Breast epithelium (tissue), 4 donors: ENCODE data around the gene HOXC5. TPM values are rescaled to one million over a fixed set of nuclear protein-coding genes. Genes with fewer than 3 reads are reported as not detected.

Source experiments
- DNase-seq, 2 donors: peaks; one replicate each; pipeline ENCODE4 v3.0.0-alpha.2; 2019; ENCODE audit warnings: low spot score in 2 of 2
- H3K27ac ChIP-seq, 2 donors: fragments of 200-600 bp; sonication (generic) in 1 of 2; one replicate each; pipeline ENCODE4 v1.5.1; 2016 to 2019; ENCODE audit warnings: mild to moderate bottlenecking in 1 of 2
- H3K27me3 ChIP-seq, 2 donors: fragments of 200-600 bp; sonication (generic) in 1 of 2; one replicate each; pipeline versions ENCODE4 v1.5.1 to v1.6.0; 2017 to 2019; ENCODE audit warnings: control low read depth in 1 of 2, mild to moderate bottlenecking in 1 of 2
- H3K36me3 ChIP-seq: fragments of 200-600 bp; one replicate; pipeline ENCODE4 v1.5.1; 2019
- H3K4me1 ChIP-seq, 2 donors: fragments of 200-600 bp; sonication (generic); one replicate each; pipeline ENCODE4 v1.5.1; 2016 to 2019; ENCODE audit warnings: control low read depth in 1 of 2
- H3K4me3 ChIP-seq, 3 donors: fragments of 200-600 bp; sonication (generic); 1 replicate in 2 of 3; 2 replicates in 1 of 3; pipeline ENCODE4 v1.5.1; 2016 to 2019; ENCODE audit warnings: mild to moderate bottlenecking in 3 of 3, moderate library complexity in 2 of 3
- H3K9me3 ChIP-seq, 2 donors: fragments of 200-600 bp; sonication (generic) in 1 of 2; one replicate each; pipeline ENCODE4 v1.5.1; 2016 to 2019; ENCODE audit warnings: control low read depth in 1 of 2
- POLR2A ChIP-seq: fragments of 450-650 bp; IDR thresholded peaks from one replicate; pipeline ENCODE4 v1.6.1; 2016; ENCODE audit warnings: antibody characterized with exemption, mild to moderate bottlenecking, moderate library complexity
- POLR2AphosphoS5 ChIP-seq, 3 donors: sonication (generic); formaldehyde crosslinking; IDR thresholded peaks; one replicate each; pipeline ENCODE4 v1.6.1; 2017; ENCODE audit warnings: antibody characterized with exemption in 3 of 3
- intact Hi-C: fragments of 100-400 bp; cut with DNase I; formaldehyde crosslinking; loops from one replicate; pipeline ENCODE4 v1.15.1; 2023; ENCODE audit warnings: low total_unique reads
- total RNA-seq, 3 donors: library from RNA; depleted of rRNA; stranded (reverse); fragments of >200 nt; gene quantifications; one replicate each; pipeline ENCODE4 v1.1.0, GENCODE V29; 2016
- TF ChIP-seq, protein P1 (sequence below), 3 donors: fragments of 450-650 bp; IDR thresholded peaks; one replicate each; pipeline ENCODE4 v1.5.1; 2016 to 2017; ENCODE audit warnings: antibody characterized with exemption in 3 of 3, mild to moderate bottlenecking in 3 of 3, moderate library complexity in 3 of 3

Gene HOXC5
- total RNA-seq, 3 donors from 2014 or later = 0.73 to 0.98 (median 0.96) TPM

GRCh38 chr12:54007538-54008259 lies 25.2 kb upstream of the HOXC5 start:
- intact Hi-C loops = loop anchor here (10.0 kb wide), 2 partner anchors 197 to 1957 kb away; partner anchors contain the start of genes CDK2 and PMEL
- no peak for DNase-seq
- Histone ChIP-seq H3K4me1 (peaks cover 0 to 7% of the 10 kb centered on the region in 2 donors), H3K9me3 (no peaks in the 10 kb centered on the region), H3K36me3 (no peaks in the 10 kb centered on the region), H3K27ac (peak overlapping the region in 1 of 2 donors; percentile 36), H3K27me3 (peaks cover 0 to 3% of the 10 kb centered on the region in 2 donors), H3K4me3 (no peak overlapping the region)
- TF ChIP-seq, protein P1, sequence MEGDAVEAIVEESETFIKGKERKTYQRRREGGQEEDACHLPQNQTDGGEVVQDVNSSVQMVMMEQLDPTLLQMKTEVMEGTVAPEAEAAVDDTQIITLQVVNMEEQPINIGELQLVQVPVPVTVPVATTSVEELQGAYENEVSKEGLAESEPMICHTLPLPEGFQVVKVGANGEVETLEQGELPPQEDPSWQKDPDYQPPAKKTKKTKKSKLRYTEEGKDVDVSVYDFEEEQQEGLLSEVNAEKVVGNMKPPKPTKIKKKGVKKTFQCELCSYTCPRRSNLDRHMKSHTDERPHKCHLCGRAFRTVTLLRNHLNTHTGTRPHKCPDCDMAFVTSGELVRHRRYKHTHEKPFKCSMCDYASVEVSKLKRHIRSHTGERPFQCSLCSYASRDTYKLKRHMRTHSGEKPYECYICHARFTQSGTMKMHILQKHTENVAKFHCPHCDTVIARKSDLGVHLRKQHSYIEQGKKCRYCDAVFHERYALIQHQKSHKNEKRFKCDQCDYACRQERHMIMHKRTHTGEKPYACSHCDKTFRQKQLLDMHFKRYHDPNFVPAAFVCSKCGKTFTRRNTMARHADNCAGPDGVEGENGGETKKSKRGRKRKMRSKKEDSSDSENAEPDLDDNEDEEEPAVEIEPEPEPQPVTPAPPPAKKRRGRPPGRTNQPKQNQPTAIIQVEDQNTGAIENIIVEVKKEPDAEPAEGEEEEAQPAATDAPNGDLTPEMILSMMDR (IDR thresholded peaks at IDR 0.05) = no peak
- TF ChIP-seq POLR2AphosphoS5 (IDR thresholded peaks at IDR 0.05) (no peak), POLR2A (no peak)

- TF ChIP-seq, protein P1 (IDR thresholded peaks at IDR 0.05) = no peak
- TF ChIP-seq POLR2AphosphoS5 (IDR thresholded peaks at IDR 0.05) (no peak), POLR2A (no peak)
- no peak for DNase-seq
- H3K27me3 ChIP-seq = peaks cover 0 to 3% of the 10 kb centered on the region in 2 donors
- peak overlapping the region; percentile 29 to 71 (median 55) for H3K4me3 ChIP-seq
- H3K36me3 ChIP-seq = no peaks in the 10 kb centered on the region
- peak overlapping the region; percentile 36 to 85 for H3K27ac ChIP-seq
- intact Hi-C loops = loop anchor here (10.0 kb wide), 2 partner anchors 197 to 1957 kb away; partner anchors contain the start of genes CDK2 and PMEL
- peaks cover 0 to 7% of the 10 kb centered on the region in 2 donors for H3K4me1 ChIP-seq
- no peaks in the 10 kb centered on the region for H3K9me3 ChIP-seq
Measured at GRCh38 chr12:54008260-54008552, 24.6 kb upstream of the HOXC5 start.

DNA sequence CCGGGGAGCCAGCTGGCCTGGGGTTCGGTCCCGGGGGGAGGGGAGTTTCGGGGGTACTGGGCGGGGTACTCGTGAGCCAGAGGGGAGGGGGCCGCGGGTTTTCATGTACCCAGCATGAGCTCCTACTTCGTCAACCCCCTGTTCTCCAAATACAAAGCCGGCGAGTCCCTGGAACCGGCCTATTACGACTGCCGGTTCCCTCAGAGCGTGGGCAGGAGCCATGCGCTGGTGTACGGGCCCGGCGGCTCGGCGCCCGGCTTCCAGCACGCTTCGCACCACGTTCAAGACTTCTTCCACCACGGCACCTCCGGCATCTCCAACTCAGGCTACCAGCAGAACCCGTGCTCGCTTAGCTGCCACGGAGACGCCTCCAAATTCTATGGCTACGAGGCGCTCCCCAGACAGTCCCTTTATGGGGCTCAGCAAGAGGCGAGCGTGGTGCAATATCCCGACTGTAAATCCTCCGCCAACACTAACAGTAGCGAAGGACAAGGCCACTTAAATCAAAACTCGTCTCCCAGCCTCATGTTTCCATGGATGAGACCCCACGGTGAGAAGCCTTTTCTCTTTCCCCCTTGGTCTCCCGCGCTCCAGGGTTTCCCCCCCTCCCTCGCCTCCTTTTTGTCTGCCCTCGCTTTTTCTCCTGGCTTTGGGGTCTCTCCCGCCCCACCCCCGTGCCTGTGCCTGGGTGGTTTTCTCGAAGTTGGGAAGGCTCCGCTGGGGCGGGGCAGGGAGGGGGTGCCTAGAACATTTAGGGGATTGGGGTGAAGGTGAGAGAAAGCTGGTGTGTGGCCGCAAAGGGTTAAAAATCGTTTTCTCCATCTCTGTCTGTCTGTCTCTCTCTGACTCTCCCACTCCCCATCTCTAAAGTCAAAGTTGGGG lies 23.4 kb upstream of the HOXC5 start:
- H3K36me3 ChIP-seq = no peaks in the 10 kb centered on the region

DNA sequence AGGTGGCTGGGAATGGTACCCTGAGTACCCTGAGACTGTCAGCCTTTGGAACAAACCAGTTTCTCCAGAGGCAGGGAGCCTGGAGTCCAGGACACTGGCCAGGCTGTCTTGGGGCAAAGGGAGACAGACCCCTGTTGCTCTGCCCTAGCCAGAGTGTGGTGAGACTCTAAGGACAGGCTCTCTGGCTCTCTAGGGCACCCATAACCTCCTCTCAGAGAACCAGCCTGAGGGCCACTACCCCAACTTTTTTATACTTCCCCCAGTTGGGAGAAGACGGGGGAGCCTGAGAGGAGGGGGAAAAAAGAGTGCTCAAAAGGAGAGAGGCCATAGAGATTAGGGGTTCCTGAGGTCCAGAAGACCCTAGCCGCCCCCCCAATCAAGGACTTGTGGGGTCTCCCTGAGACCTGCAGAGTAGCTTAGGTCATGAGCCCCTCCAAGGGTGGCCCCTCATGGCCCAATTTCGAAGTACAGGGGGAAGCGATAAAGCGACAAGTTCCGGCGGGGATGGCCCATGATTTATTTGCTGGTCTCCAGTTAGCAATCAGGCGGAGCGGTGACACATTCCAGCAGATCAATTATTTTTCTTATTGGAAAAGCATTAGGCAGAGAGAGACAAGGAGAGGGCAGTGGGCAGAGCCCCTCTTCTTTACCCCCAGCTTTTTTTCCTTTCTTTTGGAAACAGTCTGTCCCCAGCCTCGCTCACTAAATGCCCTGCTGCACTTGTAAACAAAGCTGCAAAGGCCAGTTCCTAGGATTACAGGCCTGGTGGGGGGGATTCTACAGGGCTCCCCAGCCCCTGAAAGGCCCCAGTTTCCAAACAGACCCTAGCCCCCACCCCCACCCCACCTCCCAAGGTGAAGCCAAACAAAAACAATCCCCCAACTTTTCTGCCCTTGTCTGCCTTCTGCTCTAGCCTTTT lies 22.5 kb upstream of the HOXC5 start:
- no peak for DNase-seq
- peaks cover 0 to 7% of the 10 kb centered on the region in 2 donors for H3K4me1 ChIP-seq
- peak overlapping the region; percentile 1 to 85 for H3K27ac ChIP-seq
- H3K36me3 ChIP-seq = no peaks in the 10 kb centered on the region
- no peak for TF ChIP-seq POLR2AphosphoS5 (IDR thresholded peaks at IDR 0.05)
- peak overlapping the region; percentile 53 to 71 (median 55) for H3K4me3 ChIP-seq
- H3K9me3 ChIP-seq = no peaks in the 10 kb centered on the region
- no peaks in the 10 kb centered on the region for H3K27me3 ChIP-seq
- intact Hi-C loops = no loop called here

More for the DNA sequence above, 23.4 kb upstream of the HOXC5 start:
- peak overlapping the region; percentile 53 to 71 (median 55) for H3K4me3 ChIP-seq
- TF ChIP-seq POLR2A (no peak), POLR2AphosphoS5 (IDR thresholded peaks at IDR 0.05) (no peak)
- TF ChIP-seq, protein P1 (IDR thresholded peaks at IDR 0.05) = no peak
- no peak for DNase-seq
- H3K4me1 ChIP-seq = peaks cover 0 to 7% of the 10 kb centered on the region in 2 donors
- intact Hi-C loops = loop anchor here (10.0 kb wide), 2 partner anchors 195 to 1955 kb away; partner anchors contain the start of genes CDK2 and PMEL
- H3K9me3 ChIP-seq = no peaks in the 10 kb centered on the region
- H3K27me3 ChIP-seq = peaks cover 0 to 2% of the 10 kb centered on the region in 2 donors
- peak overlapping the region; percentile 50 to 85 for H3K27ac ChIP-seq
